ENCODE measurements around the gene CTSE. TPM values are rescaled to one million over a fixed set of nuclear protein-coding genes. Genes with fewer than 3 reads are reported as not detected.

CTSE gene
- total RNA-seq, 1 experiment from 2014 or later = 0.39 TPM

DNA sequence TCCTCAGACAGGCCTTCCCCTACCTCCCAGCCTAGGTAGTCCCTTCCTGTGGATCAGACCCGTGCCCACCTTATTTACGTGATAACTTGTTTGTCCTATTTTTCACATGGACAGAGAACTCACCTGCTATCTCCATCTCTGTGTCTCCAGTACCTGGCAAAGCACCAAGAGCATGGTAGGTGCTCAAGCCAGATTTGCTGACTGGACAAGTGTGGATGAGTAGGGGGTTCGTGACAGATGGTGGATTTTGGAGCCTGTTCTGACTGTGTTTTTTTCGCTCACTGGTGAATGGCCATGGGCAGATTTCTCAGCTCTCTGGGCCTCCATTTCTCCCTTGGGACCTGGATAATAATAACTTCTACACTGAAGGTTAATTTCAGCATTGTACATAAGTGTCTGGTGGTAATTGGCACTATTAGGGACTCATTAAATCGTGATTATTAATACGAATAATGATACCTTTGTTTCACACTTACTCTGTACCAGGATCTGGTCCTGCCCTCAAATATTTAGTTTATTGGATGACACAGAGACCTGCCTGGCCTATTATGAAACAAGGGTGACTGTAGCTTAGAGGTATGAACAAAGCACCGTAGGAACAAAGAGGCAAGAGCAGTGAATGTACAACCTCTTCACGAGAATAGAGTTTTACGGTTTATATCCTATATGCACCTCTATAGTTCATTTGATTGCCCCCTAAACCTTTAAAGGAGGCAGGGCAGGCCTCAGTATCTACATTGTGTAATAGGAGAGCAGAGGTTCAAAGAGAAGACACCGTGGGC, 56.0 kb downstream of the CTSE start:
- POLR2A ChIA-PET (ENCODE audit: low non-redundant PET) = no interaction called here
- TF ChIP-seq EZH2 (IDR thresholded peaks at IDR 0.05; ENCODE audit: borderline replicate concordance, low read depth, low read length, poor library complexity, severe bottlenecking) = no peak
- intact Hi-C loops (cut with micrococcal nuclease; ENCODE audit: unreplicated experiment) = no loop called here
- no peak overlapping the region for H3K4me3 ChIP-seq (ENCODE audit: low read depth, low read length, poor library complexity, severe bottlenecking)
- BruUV-seq (replicated peaks) = no TSS peak
- no peak for DNase-seq (ENCODE audit: low spot score)
- H3K27ac ChIP-seq (ENCODE audit: low read depth, low read length, poor library complexity, severe bottlenecking) = no peak overlapping the region
- no peaks in the 10 kb centered on the region for H3K36me3 ChIP-seq (ENCODE audit: insufficient read depth, low read length, poor library complexity, severe bottlenecking)
- no peaks in the 10 kb centered on the region for H3K9me3 ChIP-seq (ENCODE audit: low read depth, low read length, poor library complexity, severe bottlenecking)
- H3K27me3 ChIP-seq (replicated peaks; ENCODE audit: insufficient read depth, low read depth, low read length, poor library complexity) = no peaks in the 10 kb centered on the region
- no peaks in the 10 kb centered on the region for H3K4me1 ChIP-seq (ENCODE audit: insufficient read depth, low read length, poor library complexity, severe bottlenecking)
- CTCF ChIA-PET = interaction anchor here (0.6 to 1.1 kb wide), 2 partner anchors 9 kb away, joined by 3 to 5 read pairs; no protein-coding TSS in a partner anchor

DNA sequence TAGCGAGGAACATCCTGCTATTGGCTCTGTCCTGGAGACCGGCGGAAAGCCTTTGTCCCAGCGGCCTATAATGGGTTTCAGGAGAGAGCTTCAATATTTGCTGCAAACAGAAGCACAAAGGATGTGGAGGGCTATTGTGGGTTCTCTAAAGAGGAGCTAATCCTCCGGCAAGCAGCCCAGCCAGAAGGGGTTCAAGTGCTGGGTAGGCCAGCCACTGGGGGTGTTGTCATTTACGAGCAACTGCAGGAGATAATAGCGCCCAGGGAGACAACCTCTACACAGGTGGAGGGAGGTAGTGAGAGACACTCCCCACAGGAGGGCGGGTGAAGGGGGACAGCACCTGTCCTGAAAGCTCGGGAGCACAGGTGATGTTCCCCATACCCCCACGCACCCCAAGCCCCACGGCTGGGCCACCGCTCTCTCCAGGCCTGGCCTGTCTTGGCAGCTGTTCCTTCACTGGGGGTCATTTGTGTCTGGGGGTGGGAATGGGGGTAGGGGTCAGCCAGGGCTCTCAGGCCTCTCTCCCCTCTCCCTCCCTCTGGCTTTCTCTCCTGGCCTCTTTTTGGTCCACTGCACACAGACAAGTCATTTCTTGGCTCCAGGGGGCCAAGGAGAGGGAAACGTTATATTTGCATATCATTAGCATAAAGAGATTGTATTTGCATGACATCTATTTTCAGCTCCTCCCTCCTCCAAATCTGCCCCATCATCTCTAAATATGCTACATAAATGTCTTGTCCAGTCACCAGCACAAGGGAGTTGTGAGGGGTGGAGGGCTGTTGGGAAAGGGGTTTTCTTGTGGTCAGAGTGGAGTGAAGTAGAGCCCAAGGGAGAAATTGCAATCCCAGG, 58.4 kb downstream of the CTSE start:
- intact Hi-C loops (cut with micrococcal nuclease; ENCODE audit: unreplicated experiment) = no loop called here
- TF ChIP-seq EZH2 (IDR thresholded peaks at IDR 0.05; ENCODE audit: borderline replicate concordance, low read depth, low read length, poor library complexity, severe bottlenecking) = no peak
- no peak for TF ChIP-seq CTCF (conservative IDR thresholded peaks at IDR 0.05; ENCODE audit: low read depth, low read length)
- Histone ChIP-seq H3K4me3 (ENCODE audit: low read depth, low read length, poor library complexity, severe bottlenecking) (no peak overlapping the region), H3K27ac (ENCODE audit: low read depth, low read length, poor library complexity, severe bottlenecking) (no peak overlapping the region), H3K27me3 (replicated peaks; ENCODE audit: insufficient read depth, low read depth, low read length, poor library complexity) (no peaks in the 10 kb centered on the region), H3K36me3 (ENCODE audit: insufficient read depth, low read length, poor library complexity, severe bottlenecking) (no peaks in the 10 kb centered on the region), H3K4me1 (ENCODE audit: insufficient read depth, low read length, poor library complexity, severe bottlenecking) (peaks cover 14% of the 10 kb centered on the region), H3K9me3 (ENCODE audit: low read depth, low read length, poor library complexity, severe bottlenecking) (no peaks in the 10 kb centered on the region)
- DNase-seq (ENCODE audit: low spot score) = no peak
- ChIA-PET CTCF (interaction anchor here (0.8 kb wide), 1 partner anchor 12 kb away, joined by 3 read pairs; no protein-coding TSS in a partner anchor), POLR2A (ENCODE audit: low non-redundant PET) (no interaction called here)
- no TSS peak for BruUV-seq (replicated peaks)

GRCh38 chr1:205963352-205964155, 60.1 kb downstream of the CTSE start:
- no peaks in the 10 kb centered on the region for H3K27me3 ChIP-seq (replicated peaks; ENCODE audit: insufficient read depth, low read depth, low read length, poor library complexity)
- ChIA-PET CTCF (no interaction called here), POLR2A (ENCODE audit: low non-redundant PET) (no interaction called here)
- peaks cover 14% of the 10 kb centered on the region for H3K4me1 ChIP-seq (ENCODE audit: insufficient read depth, low read length, poor library complexity, severe bottlenecking)
- DNase-seq (ENCODE audit: low spot score) = no peak
- TF ChIP-seq CTCF (conservative IDR thresholded peaks at IDR 0.05; ENCODE audit: low read depth, low read length) (no peak), EZH2 (IDR thresholded peaks at IDR 0.05; ENCODE audit: borderline replicate concordance, low read depth, low read length, poor library complexity, severe bottlenecking) (no peak)
- BruUV-seq (replicated peaks) = no TSS peak
- no peaks in the 10 kb centered on the region for H3K36me3 ChIP-seq (ENCODE audit: insufficient read depth, low read length, poor library complexity, severe bottlenecking)
- no peaks in the 10 kb centered on the region for H3K9me3 ChIP-seq (ENCODE audit: low read depth, low read length, poor library complexity, severe bottlenecking)
- H3K27ac ChIP-seq (ENCODE audit: low read depth, low read length, poor library complexity, severe bottlenecking) = no peak overlapping the region
- H3K4me3 ChIP-seq (ENCODE audit: low read depth, low read length, poor library complexity, severe bottlenecking) = no peak overlapping the region
- intact Hi-C loops (cut with micrococcal nuclease; ENCODE audit: unreplicated experiment) = no loop called here

Data from A673 (cell line).